GM23248 (cell line): Measurements from ENCODE around the gene FLT4. TPM values are rescaled to one million over a fixed set of nuclear protein-coding genes. Genes with fewer than 3 reads are reported as not detected.

Experiments
- DNase-seq: peaks from one replicate; pipeline ENCODE4 v3.0.0-alpha.2; 2015
- H2AFZ ChIP-seq: fragments of 200-600 bp; sonication (generic); 2 replicates; pipeline ENCODE4 v1.6.1; 2016; ENCODE audit warnings: antibody characterized with exemption
- H3F3A ChIP-seq: fragments of 200-600 bp; sonication (generic); 2 replicates; pipeline ENCODE4 v1.6.1; 2016; ENCODE audit warnings: mild to moderate bottlenecking, antibody characterized with exemption, mixed run types; ENCODE audit not compliant: insufficient read depth
- H3K27ac ChIP-seq: fragments of 200-600 bp; sonication (generic); 2 replicates; pipeline ENCODE4 v1.5.1; 2016; ENCODE audit warnings: mild to moderate bottlenecking
- H3K27me3 ChIP-seq: fragments of 200-600 bp; sonication (generic); replicated peaks from 2 replicates; pipeline ENCODE4 v1.6.1; 2016; ENCODE audit warnings: mild to moderate bottlenecking; ENCODE audit not compliant: insufficient read depth
- H3K36me3 ChIP-seq: fragments of 200-600 bp; sonication (generic); 2 replicates; pipeline ENCODE4 v1.6.1; 2016; ENCODE audit warnings: low read depth, mild to moderate bottlenecking
- H3K4me1 ChIP-seq: fragments of 200-600 bp; sonication (generic); 2 replicates; pipeline ENCODE4 v1.6.1; 2016; ENCODE audit warnings: mild to moderate bottlenecking; ENCODE audit not compliant: insufficient read depth
- H3K4me2 ChIP-seq: fragments of 200-600 bp; sonication (generic); one replicate; pipeline ENCODE4 v1.6.1; 2016; ENCODE audit warnings: mild to moderate bottlenecking; ENCODE audit not compliant: unreplicated experiment
- H3K4me3 ChIP-seq: fragments of 200-600 bp; sonication (generic); 2 replicates; pipeline ENCODE4 v1.5.1; 2016; ENCODE audit warnings: mild to moderate bottlenecking
- H3K79me2 ChIP-seq: fragments of 200-600 bp; sonication (generic); 2 replicates; pipeline ENCODE4 v1.6.1; 2016; ENCODE audit warnings: mild to moderate bottlenecking; ENCODE audit not compliant: insufficient read depth
- H3K9ac ChIP-seq: fragments of 200-600 bp; sonication (generic); 2 replicates; pipeline ENCODE4 v1.6.1; 2016; ENCODE audit warnings: mild to moderate bottlenecking
- H3K9me2 ChIP-seq: fragments of 200-600 bp; sonication (generic); 2 replicates; pipeline ENCODE4 v1.6.1; 2016; ENCODE audit warnings: mixed run types, mild to moderate bottlenecking, moderate library complexity; ENCODE audit not compliant: insufficient read depth
- H3K9me3 ChIP-seq: fragments of 200-600 bp; sonication (generic); one replicate; pipeline ENCODE4 v1.6.1; 2017; ENCODE audit warnings: low read depth
- H4K20me1 ChIP-seq: fragments of 200-600 bp; sonication (generic); 2 replicates; pipeline ENCODE4 v1.6.0; 2016; ENCODE audit not compliant: insufficient read depth
- EZH2 ChIP-seq: fragments of 200-600 bp; sonication (generic); IDR thresholded peaks from 2 replicates; pipeline ENCODE4 v1.6.1; 2018; ENCODE audit warnings: antibody characterized with exemption, mild to moderate bottlenecking; ENCODE audit not compliant: insufficient read depth, poor library complexity, severe bottlenecking
- EZH2phosphoT487 ChIP-seq: fragments of 200-600 bp; sonication (generic); IDR thresholded peaks from 2 replicates; pipeline ENCODE4 v1.6.1; 2018; ENCODE audit warnings: antibody characterized with exemption, moderate library complexity, mild to moderate bottlenecking, low read depth; ENCODE audit not compliant: insufficient read depth
- WGBS, 2 experiments: methylation state at CpG; one replicate each; pipeline ENCODE4 v1.1.6; 2015 to 2017; ENCODE audit warnings: low lambda C conversion rate in 2 of 2, low coverage in 1 of 2; ENCODE audit errors: missing lambda C conversion rate in 2 of 2; 5-methylcytosine and 5-hydroxymethylcytosine counted together
- in situ Hi-C: fragments of 300-500 bp; cut with MboI; formaldehyde crosslinking; loops from 2 replicates; pipeline ENCODE4 v1.15.0; 2020
- polyA plus RNA-seq: library from polyadenylated mRNA; unstranded; fragments of >200 nt; fragmentation: Nextera tagmentation; extraction: Ambion mirVana; gene quantifications from 2 replicates; pipeline ENCODE4 v1.2.1, GENCODE V29; 2016
- total RNA-seq: library from RNA; depleted of rRNA; stranded (reverse); fragments of >200 nt; shearing (Covaris generic); gene quantifications from 2 replicates; pipeline ENCODE4 v1.2.3, GENCODE V29; 2014

Gene FLT4
- total and polyA plus RNA-seq, 2 experiments from 2014 or later: not detected

- no peak overlapping the region for H2AFZ ChIP-seq
- H3K4me3 ChIP-seq: no peak overlapping the region
- WGBS, 2 experiments: 42 to 52% methylated on average over 16 of the region's 16 CpGs
- TF ChIP-seq EZH2phosphoT487: no peak
- TF ChIP-seq EZH2: no peak
- H4K20me1 ChIP-seq: no peaks in the 10 kb centered on the region
- H3K36me3 ChIP-seq: no peaks in the 10 kb centered on the region
- no peaks in the 10 kb centered on the region for H3F3A ChIP-seq
- no peaks in the 10 kb centered on the region for H3K79me2 ChIP-seq
- no peak overlapping the region for H3K9ac ChIP-seq
- no peak for DNase-seq
- H3K27ac ChIP-seq: no peak overlapping the region
- in situ Hi-C loops: no loop called here
- peaks cover 18% of the 10 kb centered on the region; the same call in 1 of the 2 replicates for H3K27me3 ChIP-seq
- no peak overlapping the region for H3K4me2 ChIP-seq
- H3K9me3 ChIP-seq: no peaks in the 10 kb centered on the region
- H3K4me1 ChIP-seq: no peaks in the 10 kb centered on the region
- no peaks in the 10 kb centered on the region for H3K9me2 ChIP-seq
Observed at GRCh38 chr5:180642181-180642775, 7.1 kb downstream of the FLT4 start.

DNA sequence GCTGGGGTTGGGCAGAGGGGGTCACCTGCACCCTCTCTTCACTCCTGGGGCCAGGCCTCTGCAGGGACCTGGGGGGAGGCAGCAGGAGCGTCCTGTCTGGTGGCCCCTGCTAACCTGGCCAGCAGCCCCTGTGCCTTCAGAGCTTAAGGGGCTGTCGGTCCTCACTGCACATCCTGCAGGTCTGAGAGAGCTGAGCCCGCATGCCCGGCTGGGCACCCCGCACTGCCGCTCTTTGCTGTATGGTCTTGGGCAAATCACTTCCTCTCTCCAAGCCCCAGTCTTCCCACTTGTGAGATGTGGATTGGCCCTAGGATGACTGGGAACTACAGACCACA, 7.9 kb downstream of the FLT4 start:
- Histone ChIP-seq H3K9me3 (no peaks in the 10 kb centered on the region), H3F3A (no peaks in the 10 kb centered on the region), H3K4me2 (no peak overlapping the region), H3K27ac (no peak overlapping the region), H3K4me1 (no peaks in the 10 kb centered on the region), H2AFZ (no peak overlapping the region), H4K20me1 (no peaks in the 10 kb centered on the region), H3K79me2 (no peaks in the 10 kb centered on the region), H3K4me3 (no peak overlapping the region), H3K27me3 (peaks cover 11% of the 10 kb centered on the region; the same call in 1 of the 2 replicates), H3K9ac (no peak overlapping the region), H3K9me2 (no peaks in the 10 kb centered on the region), H3K36me3 (no peaks in the 10 kb centered on the region)
- no peak for DNase-seq
- no peak for TF ChIP-seq EZH2phosphoT487
- no peak for TF ChIP-seq EZH2
- WGBS, 2 experiments: 72 to 78% methylated on average over 6 of the region's 6 CpGs
- in situ Hi-C loops: no loop called here

DNA sequence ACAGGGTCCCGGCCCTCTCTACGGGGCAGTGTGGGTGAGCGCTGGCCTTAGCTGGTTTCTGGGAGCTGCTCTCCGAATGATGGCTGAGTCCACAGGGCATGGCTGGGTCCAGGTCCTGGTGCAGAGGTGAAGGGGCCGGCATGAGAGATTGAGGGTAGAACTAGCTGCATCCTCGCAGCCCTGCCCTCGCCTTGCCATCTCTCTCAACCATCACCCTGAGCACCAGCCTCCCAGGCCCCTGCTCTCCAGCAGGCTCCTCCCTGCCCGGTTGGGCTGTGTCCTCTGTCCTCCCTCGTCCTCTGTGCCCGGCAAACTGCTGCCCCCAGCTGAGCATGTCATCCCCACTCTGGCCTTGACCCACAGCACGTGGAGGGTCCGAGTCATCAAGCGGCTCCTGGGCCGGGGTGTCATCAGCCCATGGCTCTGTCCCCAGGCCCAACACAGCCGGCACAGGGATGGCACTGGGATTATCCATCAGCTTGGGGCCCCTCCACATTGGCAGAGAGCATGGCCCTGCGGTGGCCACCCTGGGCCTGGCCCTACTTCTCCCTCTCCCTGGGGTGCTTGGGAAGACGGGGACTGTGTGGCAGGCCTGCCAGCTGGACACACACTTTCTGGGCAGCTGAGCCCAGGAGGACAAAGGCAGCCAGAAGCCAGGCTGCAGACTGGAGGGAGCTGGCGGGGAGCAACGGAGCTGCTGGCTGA, 8.4 kb downstream of the FLT4 start:
- H3K27me3 ChIP-seq: peaks cover 10% of the 10 kb centered on the region; the same call in 1 of the 2 replicates
- no peaks in the 10 kb centered on the region for H3K4me1 ChIP-seq
- DNase-seq: no peak
- H3K79me2 ChIP-seq: no peaks in the 10 kb centered on the region
- no peak overlapping the region for H3K9ac ChIP-seq
- H3K9me2 ChIP-seq: no peaks in the 10 kb centered on the region
- H3K4me2 ChIP-seq: no peak overlapping the region
- H4K20me1 ChIP-seq: no peaks in the 10 kb centered on the region
- in situ Hi-C loops: no loop called here
- H3K27ac ChIP-seq: no peak overlapping the region
- 58 to 59% methylated on average over 19 of the region's 19 CpGs for WGBS, 2 experiments
- TF ChIP-seq EZH2phosphoT487 (no peak), EZH2 (no peak)
- no peaks in the 10 kb centered on the region for H3K36me3 ChIP-seq
- no peaks in the 10 kb centered on the region for H3K9me3 ChIP-seq
- no peaks in the 10 kb centered on the region for H3F3A ChIP-seq
- H3K4me3 ChIP-seq: no peak overlapping the region
- H2AFZ ChIP-seq: no peak overlapping the region

DNA sequence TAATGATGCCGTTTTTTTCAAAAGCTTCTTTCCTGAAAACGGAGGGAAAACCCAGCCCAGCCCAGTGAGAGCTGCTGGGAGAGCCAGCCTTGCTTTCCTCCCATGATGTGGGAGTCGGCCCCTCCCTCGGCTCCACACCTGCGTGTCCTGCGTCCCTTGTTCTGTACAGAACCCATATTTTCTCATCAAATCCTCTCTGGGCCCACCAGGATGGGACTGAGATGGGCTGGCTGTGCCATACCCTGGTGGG, 8.9 kb downstream of the FLT4 start:
- Histone ChIP-seq H3K4me1 (no peaks in the 10 kb centered on the region), H3F3A (no peaks in the 10 kb centered on the region), H3K79me2 (no peaks in the 10 kb centered on the region), H3K27me3 (peaks cover 10% of the 10 kb centered on the region; the same call in 1 of the 2 replicates), H3K36me3 (no peaks in the 10 kb centered on the region), H3K9me2 (no peaks in the 10 kb centered on the region), H3K4me3 (no peak overlapping the region), H4K20me1 (no peaks in the 10 kb centered on the region), H3K4me2 (no peak overlapping the region), H3K9me3 (no peaks in the 10 kb centered on the region), H2AFZ (no peak overlapping the region), H3K27ac (no peak overlapping the region), H3K9ac (no peak overlapping the region)
- in situ Hi-C loops: no loop called here
- WGBS, 2 experiments: 50 to 64% methylated on average over 6 of the region's 6 CpGs
- TF ChIP-seq EZH2phosphoT487: no peak
- TF ChIP-seq EZH2: no peak
- no peak for DNase-seq
